Measurements from ENCODE around the gene VSTM4.

DNA sequence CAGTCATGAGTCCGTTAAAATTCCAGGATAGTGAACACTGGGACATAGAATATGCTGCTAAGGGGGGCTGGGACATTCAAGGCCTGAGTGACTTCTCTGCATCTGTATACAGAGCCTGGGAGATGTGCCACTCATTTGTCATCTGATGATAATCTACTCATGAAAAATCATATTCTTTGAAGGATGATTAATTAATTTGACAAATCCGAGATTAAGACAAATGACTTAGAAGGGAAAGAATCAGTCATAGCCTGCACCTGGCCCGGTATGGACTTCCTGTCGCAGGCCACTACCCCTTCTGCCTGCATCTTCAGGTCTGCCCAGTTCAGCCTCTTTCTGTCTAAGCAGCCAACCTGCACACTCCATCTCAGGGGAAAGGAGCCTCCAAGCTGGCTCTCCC is 37.3 kb upstream of the VSTM4 start:
- TF ChIP-seq MXI1 (IDR thresholded peaks at IDR 0.05; ENCODE audit: borderline replicate concordance, low read depth, low read length) (no peak), CTCF (conservative IDR thresholded peaks at IDR 0.05; ENCODE audit: low read depth, low read length) (no peak), RFX5 (IDR thresholded peaks at IDR 0.05; ENCODE audit: low read depth, low read length) (no peak), CEBPB (IDR thresholded peaks at IDR 0.05; ENCODE audit: low read depth, low read length) (no peak), USF2 (IDR thresholded peaks at IDR 0.05; ENCODE audit: low read depth, low read length) (no peak), SMC3 (IDR thresholded peaks at IDR 0.05; ENCODE audit: low read depth, low read length) (no peak), MAFK (IDR thresholded peaks at IDR 0.05; ENCODE audit: low read depth, low read length) (no peak), BHLHE40 (IDR thresholded peaks at IDR 0.05; ENCODE audit: low read depth, low read length) (no peak), RAD21 (IDR thresholded peaks at IDR 0.05; ENCODE audit: low read length) (no peak), FOS (IDR thresholded peaks at IDR 0.05; ENCODE audit: low read depth, low read length) (no peak), POLR2A (IDR thresholded peaks at IDR 0.05; ENCODE audit: low read depth, low read length) (no peak)
- TF ChIP-seq, protein P1, sequence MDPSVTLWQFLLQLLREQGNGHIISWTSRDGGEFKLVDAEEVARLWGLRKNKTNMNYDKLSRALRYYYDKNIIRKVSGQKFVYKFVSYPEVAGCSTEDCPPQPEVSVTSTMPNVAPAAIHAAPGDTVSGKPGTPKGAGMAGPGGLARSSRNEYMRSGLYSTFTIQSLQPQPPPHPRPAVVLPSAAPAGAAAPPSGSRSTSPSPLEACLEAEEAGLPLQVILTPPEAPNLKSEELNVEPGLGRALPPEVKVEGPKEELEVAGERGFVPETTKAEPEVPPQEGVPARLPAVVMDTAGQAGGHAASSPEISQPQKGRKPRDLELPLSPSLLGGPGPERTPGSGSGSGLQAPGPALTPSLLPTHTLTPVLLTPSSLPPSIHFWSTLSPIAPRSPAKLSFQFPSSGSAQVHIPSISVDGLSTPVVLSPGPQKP (IDR thresholded peaks at IDR 0.05; ENCODE audit: borderline replicate concordance, low read depth, low read length): no peak
